Uterus (tissue), 4 donors: ENCODE measurements around the gene UQCRQ. TPM values are rescaled to one million over a fixed set of nuclear protein-coding genes. Genes with fewer than 3 reads are reported as not detected.

Experiments
- DNase-seq, 2 donors: peaks; one replicate each; pipeline ENCODE4 v3.0.0-alpha.2; 2019 to 2020
- H3K27ac ChIP-seq, 2 donors: fragments of 200-600 bp; sonication (generic); 1 replicate in 1 of 2; 2 replicates in 1 of 2; pipeline ENCODE4 v1.5.1; 2016 to 2018
- H3K27me3 ChIP-seq, 2 donors: fragments of 200-600 bp; sonication (generic); one replicate each; pipeline ENCODE4 v1.5.1; 2018 to 2019; ENCODE audit warnings: control low read depth in 1 of 2
- H3K36me3 ChIP-seq, 2 donors: fragments of 200-600 bp; sonication (generic); one replicate each; pipeline ENCODE4 v1.5.1; 2019; ENCODE audit warnings: control low read depth in 1 of 2
- H3K4me1 ChIP-seq, 2 donors: fragments of 200-600 bp; sonication (generic); one replicate each; pipeline ENCODE4 v1.5.1; 2018 to 2019; ENCODE audit warnings: control low read depth in 1 of 2
- H3K4me3 ChIP-seq, 2 donors: fragments of 200-600 bp; sonication (generic); 1 replicate in 1 of 2; 2 replicates in 1 of 2; pipeline ENCODE4 v1.5.1; 2018 to 2019; ENCODE audit warnings: mild to moderate bottlenecking in 1 of 2
- H3K9me3 ChIP-seq, 2 donors: fragments of 200-600 bp; sonication (generic); one replicate each; pipeline ENCODE4 v1.5.1; 2019; ENCODE audit warnings: control low read depth in 1 of 2
- POLR2A ChIP-seq, 2 donors: fragments of 450-650 bp; IDR thresholded peaks; one replicate each; pipeline ENCODE4 v1.6.1; 2016; ENCODE audit warnings: antibody characterized with exemption in 2 of 2, mild to moderate bottlenecking in 1 of 2, moderate library complexity in 1 of 2
- intact Hi-C: fragments of 100-400 bp; cut with DNase I; formaldehyde crosslinking; loops from one replicate; pipeline ENCODE4 v1.15.1; 2023; ENCODE audit warnings: low total_unique reads
- total RNA-seq, 4 donors: library from RNA; depleted of rRNA in 3 of 4; stranded (reverse); fragments of >200 nt in 3 of 4; gene quantifications; one replicate each; pipeline versions ENCODE4 v1.1.0 to v1.2.4, GENCODE V29; 2014 to 2023
- TF ChIP-seq, protein P1 (sequence below), 4 experiments: fragments of 200-600 bp in 2 of 4; fragments of 450-650 bp in 2 of 4; sonication (generic) in 2 of 4; IDR thresholded peaks; one replicate each; pipeline ENCODE4 v1.5.1; 2016 to 2019; ENCODE audit warnings: antibody characterized with exemption in 4 of 4, mild to moderate bottlenecking in 2 of 4, moderate library complexity in 1 of 4
- donor health status: DM: yes; HTN: yes; CAD: no.

The UQCRQ gene
- total RNA-seq, 4 donors from 2014 or later, result 30.5 to 196 (median 115) TPM

DNA sequence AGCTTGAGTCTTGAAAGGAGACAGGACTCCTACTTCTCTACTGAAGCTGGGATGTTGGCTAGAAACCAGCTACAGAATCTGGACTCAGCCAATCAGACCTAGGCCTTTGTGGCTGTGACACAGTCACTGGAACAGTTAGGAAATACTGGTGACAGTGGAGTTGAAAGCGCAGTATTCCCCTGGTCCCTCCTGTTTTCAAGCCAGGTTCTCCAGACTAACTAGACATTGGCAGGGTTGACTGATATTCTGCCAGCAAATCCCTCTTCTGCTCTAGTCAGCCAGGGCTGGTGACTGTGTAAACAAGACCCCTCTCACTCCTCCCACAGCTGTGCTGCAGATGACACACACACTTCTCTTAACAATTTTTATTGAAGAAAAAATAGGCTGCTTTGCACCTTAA is 44.7 kb upstream of the UQCRQ start:
- H3K27me3 ChIP-seq, result no peaks in the 10 kb centered on the region
- H3K4me1 ChIP-seq, result peaks cover 0 to 3% of the 10 kb centered on the region in 2 donors
- H3K9me3 ChIP-seq, result no peaks in the 10 kb centered on the region
- TF ChIP-seq POLR2A (IDR thresholded peaks at IDR 0.05), result no peak
- TF ChIP-seq, protein P1, sequence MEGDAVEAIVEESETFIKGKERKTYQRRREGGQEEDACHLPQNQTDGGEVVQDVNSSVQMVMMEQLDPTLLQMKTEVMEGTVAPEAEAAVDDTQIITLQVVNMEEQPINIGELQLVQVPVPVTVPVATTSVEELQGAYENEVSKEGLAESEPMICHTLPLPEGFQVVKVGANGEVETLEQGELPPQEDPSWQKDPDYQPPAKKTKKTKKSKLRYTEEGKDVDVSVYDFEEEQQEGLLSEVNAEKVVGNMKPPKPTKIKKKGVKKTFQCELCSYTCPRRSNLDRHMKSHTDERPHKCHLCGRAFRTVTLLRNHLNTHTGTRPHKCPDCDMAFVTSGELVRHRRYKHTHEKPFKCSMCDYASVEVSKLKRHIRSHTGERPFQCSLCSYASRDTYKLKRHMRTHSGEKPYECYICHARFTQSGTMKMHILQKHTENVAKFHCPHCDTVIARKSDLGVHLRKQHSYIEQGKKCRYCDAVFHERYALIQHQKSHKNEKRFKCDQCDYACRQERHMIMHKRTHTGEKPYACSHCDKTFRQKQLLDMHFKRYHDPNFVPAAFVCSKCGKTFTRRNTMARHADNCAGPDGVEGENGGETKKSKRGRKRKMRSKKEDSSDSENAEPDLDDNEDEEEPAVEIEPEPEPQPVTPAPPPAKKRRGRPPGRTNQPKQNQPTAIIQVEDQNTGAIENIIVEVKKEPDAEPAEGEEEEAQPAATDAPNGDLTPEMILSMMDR (IDR thresholded peaks at IDR 0.05), result no peak
- H3K27ac ChIP-seq, result no peak overlapping the region
- no peak for DNase-seq
- no peak overlapping the region for H3K4me3 ChIP-seq
- no peaks in the 10 kb centered on the region for H3K36me3 ChIP-seq
- intact Hi-C loops, result loop anchor here (10.0 kb wide), 1 partner anchor 63 kb away; no protein-coding TSS in a partner anchor

DNA sequence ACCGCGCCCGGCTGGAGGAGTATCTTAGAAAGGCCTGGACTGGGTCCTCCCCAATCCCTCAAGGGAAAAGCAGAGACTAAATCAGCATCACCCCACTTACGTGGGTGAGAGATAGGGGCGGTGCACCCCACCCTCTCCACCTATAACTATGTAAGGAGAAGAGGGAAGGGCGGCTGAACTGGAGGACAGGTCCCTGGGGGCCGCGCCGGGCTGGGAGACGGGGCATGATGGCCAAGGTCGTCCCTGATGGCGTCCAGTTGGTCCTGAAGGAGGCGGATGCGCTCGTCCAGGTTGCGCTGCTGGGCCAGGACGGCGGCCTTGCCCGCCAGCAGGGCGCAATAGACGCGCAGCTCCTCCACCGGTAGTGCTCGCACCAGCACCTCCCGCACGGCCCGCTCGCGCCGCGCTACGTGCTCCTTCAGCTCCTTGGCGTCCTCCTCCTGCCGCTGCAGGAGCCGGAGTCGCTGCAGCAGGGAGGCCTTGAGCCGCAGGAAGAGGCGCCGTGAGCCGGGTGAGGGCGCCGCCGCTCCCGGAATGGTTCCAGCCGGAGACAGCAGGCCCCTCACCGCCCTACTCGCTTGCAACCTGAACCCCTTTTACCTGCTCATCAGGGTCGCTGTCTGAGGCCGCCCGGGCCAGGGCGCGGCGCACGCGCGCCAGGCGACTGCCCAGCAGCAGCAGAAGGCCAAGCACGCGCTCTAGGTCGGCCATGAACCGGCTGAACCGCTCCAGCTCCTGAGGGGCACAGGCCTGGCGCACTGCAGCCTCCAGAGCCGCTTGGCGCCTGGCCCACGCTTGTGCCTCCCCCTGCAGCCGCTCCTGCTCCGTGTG is 43.6 kb upstream of the UQCRQ start:
- peak in 1 of 2 donors; percentile 15 for DNase-seq
- H3K27ac ChIP-seq, result no peak overlapping the region
- H3K4me3 ChIP-seq, result no peak overlapping the region
- intact Hi-C loops, result loop anchor here (10.0 kb wide), 1 partner anchor 62 kb away; no protein-coding TSS in a partner anchor
- TF ChIP-seq POLR2A (IDR thresholded peaks at IDR 0.05), result no peak
- TF ChIP-seq, protein P1 (IDR thresholded peaks at IDR 0.05), result peak in 1 of 4 experiments; percentile 19
- H3K36me3 ChIP-seq, result no peaks in the 10 kb centered on the region
- H3K27me3 ChIP-seq, result no peaks in the 10 kb centered on the region
- peaks cover 0 to 3% of the 10 kb centered on the region in 2 donors for H3K4me1 ChIP-seq
- H3K9me3 ChIP-seq, result no peaks in the 10 kb centered on the region

DNA sequence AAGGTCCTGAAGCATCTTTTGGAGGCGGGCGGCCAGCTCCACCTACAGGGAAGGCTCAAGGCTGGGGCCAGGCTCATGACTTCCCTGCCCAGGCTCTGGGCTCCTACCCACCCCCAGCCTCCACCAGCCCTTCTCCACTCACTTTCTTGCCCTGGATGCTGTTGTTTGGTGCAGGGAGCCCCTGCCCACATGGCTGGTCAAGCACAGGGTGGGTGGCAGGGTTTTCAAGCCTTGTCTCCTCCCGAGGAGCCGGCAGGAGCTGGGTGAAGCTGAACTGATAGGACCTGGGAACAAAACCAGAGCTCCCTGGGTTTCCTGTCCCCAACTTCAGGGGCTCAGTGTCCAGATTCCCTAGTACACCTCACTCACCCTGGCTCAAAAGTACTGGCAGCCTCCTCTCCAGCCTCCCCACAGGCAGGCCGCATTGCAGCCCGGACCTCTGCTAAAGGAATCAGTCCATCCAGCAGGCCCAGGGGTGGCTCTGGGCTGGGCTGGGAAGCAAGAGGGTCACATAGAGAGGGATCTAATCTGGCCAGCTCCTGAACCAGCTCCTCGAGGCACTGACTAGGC is 42.9 kb upstream of the UQCRQ start:
- Histone ChIP-seq H3K4me3 (no peak overlapping the region), H3K4me1 (peaks cover 0 to 3% of the 10 kb centered on the region in 2 donors), H3K27me3 (no peaks in the 10 kb centered on the region), H3K27ac (no peak overlapping the region), H3K36me3 (no peaks in the 10 kb centered on the region), H3K9me3 (no peaks in the 10 kb centered on the region)
- TF ChIP-seq, protein P1 (IDR thresholded peaks at IDR 0.05), result no peak
- TF ChIP-seq POLR2A (IDR thresholded peaks at IDR 0.05), result no peak
- DNase-seq, result no peak
- intact Hi-C loops, result loop anchor here (10.0 kb wide), 1 partner anchor 61 kb away; no protein-coding TSS in a partner anchor

DNA sequence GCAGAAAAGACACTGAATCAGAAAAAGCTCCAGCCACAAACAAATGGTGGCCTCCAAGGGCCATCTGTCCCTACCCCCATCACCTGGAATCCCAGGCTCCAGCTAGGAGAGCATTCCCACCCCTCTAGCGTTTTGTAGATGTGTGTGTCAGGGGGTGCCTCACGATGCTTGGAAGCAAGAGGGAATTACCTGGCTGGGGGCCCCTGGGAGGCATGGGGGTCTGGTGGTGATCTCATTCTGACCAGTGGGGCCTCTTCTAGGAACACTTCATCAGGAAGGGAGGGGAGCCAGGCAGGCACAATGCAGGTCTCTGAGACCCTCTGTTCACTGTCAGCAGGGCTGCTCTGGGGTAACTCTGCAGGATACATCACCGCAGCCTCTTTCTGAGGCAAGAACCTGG is 42.0 kb upstream of the UQCRQ start:
- intact Hi-C loops, result loop anchor here (10.0 kb wide), 1 partner anchor 60 kb away; no protein-coding TSS in a partner anchor
- DNase-seq, result no peak
- no peak overlapping the region for H3K4me3 ChIP-seq
- H3K27ac ChIP-seq, result no peak overlapping the region
- no peaks in the 10 kb centered on the region for H3K9me3 ChIP-seq
- TF ChIP-seq, protein P1 (IDR thresholded peaks at IDR 0.05), result no peak
- TF ChIP-seq POLR2A (IDR thresholded peaks at IDR 0.05), result no peak
- no peaks in the 10 kb centered on the region for H3K36me3 ChIP-seq
- H3K27me3 ChIP-seq, result no peaks in the 10 kb centered on the region
- H3K4me1 ChIP-seq, result peaks cover 0 to 3% of the 10 kb centered on the region in 2 donors
